Astrocyte (in vitro differentiated cells and primary cell): Measurements from ENCODE around the gene VDR. TPM values are rescaled to one million over a fixed set of nuclear protein-coding genes. Genes with fewer than 3 reads are reported as not detected.

Experiments
- DNase-seq: peaks from one replicate; pipeline ENCODE4 v3.0.0-alpha.2; 2010; ENCODE audit warnings: low read depth
- FAIRE-seq: peaks from 2 replicates; lab custom pipeline; 2011; peaks lifted over from hg19 to GRCh38; lab: Jason Lieb, UNC
- H2AFZ ChIP-seq: 2 replicates; pipeline ENCODE4 v1.6.0; 2012; ENCODE audit warnings: low read depth, low read length, inconsistent platforms
- H3K27ac ChIP-seq: 2 replicates; pipeline ENCODE4 v1.5.1; 2011; ENCODE audit warnings: low read depth, low read length, inconsistent platforms
- H3K27me3 ChIP-seq: 2 replicates; pipeline ENCODE4 v1.6.0; 2011; ENCODE audit warnings: low read length, inconsistent platforms; ENCODE audit not compliant: insufficient read depth
- H3K36me3 ChIP-seq: 2 replicates; pipeline ENCODE4 v1.5.1; 2011; ENCODE audit warnings: low read length, inconsistent platforms; ENCODE audit not compliant: insufficient read depth
- H3K4me1 ChIP-seq: 2 replicates; pipeline ENCODE4 v1.5.1; 2011; ENCODE audit warnings: low read length, inconsistent platforms; ENCODE audit not compliant: insufficient read depth
- H3K4me2 ChIP-seq: 2 replicates; pipeline ENCODE4 v1.6.0; 2012; ENCODE audit warnings: low read length, inconsistent platforms
- H3K4me3 ChIP-seq: 2 replicates; pipeline ENCODE4 v1.5.1; 2011; ENCODE audit warnings: low read depth, mild to moderate bottlenecking, low read length, inconsistent platforms; ENCODE audit not compliant: insufficient read depth
- H3K79me2 ChIP-seq: 2 replicates; pipeline ENCODE4 v1.6.0; 2012; ENCODE audit warnings: mild to moderate bottlenecking, low read length, inconsistent platforms; ENCODE audit not compliant: insufficient read depth
- H3K9ac ChIP-seq: 2 replicates; pipeline ENCODE4 v1.6.0; 2012; ENCODE audit warnings: mild to moderate bottlenecking, low read length, inconsistent platforms
- H3K9me3 ChIP-seq: 2 replicates; pipeline ENCODE4 v1.5.1; 2012; ENCODE audit warnings: low read depth, mild to moderate bottlenecking, low read length, inconsistent platforms; ENCODE audit not compliant: insufficient read depth
- H4K20me1 ChIP-seq: 2 replicates; pipeline ENCODE4 v1.6.0; 2012; ENCODE audit warnings: low read length, inconsistent platforms; ENCODE audit not compliant: insufficient read depth
- H3K27ac Mint-ChIP-seq: one replicate; pipeline ENCODE4 v1.8.0; 2021; ENCODE audit warnings: mild to moderate bottlenecking, mixed read lengths; ENCODE audit not compliant: unreplicated experiment
- H3K27me3 Mint-ChIP-seq: one replicate; pipeline ENCODE4 v1.8.0; 2021; ENCODE audit warnings: low read depth, mixed read lengths; ENCODE audit not compliant: unreplicated experiment
- H3K36me3 Mint-ChIP-seq: one replicate; pipeline ENCODE4 v1.8.0; 2021; ENCODE audit warnings: low read depth, mixed read lengths; ENCODE audit not compliant: unreplicated experiment
- H3K4me1 Mint-ChIP-seq: one replicate; pipeline ENCODE4 v1.8.0; 2021; ENCODE audit warnings: low read depth, mixed read lengths; ENCODE audit not compliant: unreplicated experiment
- H3K4me3 Mint-ChIP-seq: one replicate; pipeline ENCODE4 v1.8.0; 2021; ENCODE audit warnings: mild to moderate bottlenecking, moderate library complexity, mixed read lengths; ENCODE audit not compliant: unreplicated experiment
- H3K9me3 Mint-ChIP-seq: one replicate; pipeline ENCODE4 v1.8.0; 2021; ENCODE audit warnings: mild to moderate bottlenecking, mixed read lengths; ENCODE audit not compliant: unreplicated experiment
- CTCF ChIP-seq: IDR thresholded peaks from 2 replicates; pipeline ENCODE4 v1.5.1; 2011; ENCODE audit warnings: low read depth, mild to moderate bottlenecking, inconsistent platforms, low read length, moderate library complexity; ENCODE audit not compliant: insufficient read depth
- EZH2 ChIP-seq: IDR thresholded peaks from 2 replicates; pipeline ENCODE4 v1.6.1; 2012; ENCODE audit warnings: mild to moderate bottlenecking, low read length, inconsistent platforms; ENCODE audit not compliant: insufficient read depth
- total RNA-seq: library from RNA; stranded (reverse); gene quantifications from 2 replicates; pipeline ENCODE4 v1.2.1, GENCODE V29; 2021

The VDR gene
- total RNA-seq, 1 donor from 2014 or later: 6.6 TPM

- TF ChIP-seq CTCF (no peak), EZH2 (no peak)
- H3K4me1 Mint-ChIP-seq: peaks cover 7% of the 10 kb centered on the region
- Histone ChIP-seq H3K79me2 (no peaks in the 10 kb centered on the region), H3K27ac (no peak overlapping the region), H3K4me1 (peaks cover 12% of the 10 kb centered on the region), H3K9me3 (no peaks in the 10 kb centered on the region), H3K27me3 (no peaks in the 10 kb centered on the region), H4K20me1 (no peaks in the 10 kb centered on the region), H3K36me3 (no peaks in the 10 kb centered on the region), H3K4me2 (no peak overlapping the region), H3K9ac (no peak overlapping the region), H2AFZ (no peak overlapping the region), H3K4me3 (no peak overlapping the region)
- no peak overlapping the region for H3K4me3 Mint-ChIP-seq
- no peak overlapping the region for H3K27ac Mint-ChIP-seq
- peaks cover 36% of the 10 kb centered on the region for H3K27me3 Mint-ChIP-seq
- no peak for FAIRE-seq
- peaks cover 2% of the 10 kb centered on the region for H3K9me3 Mint-ChIP-seq
- H3K36me3 Mint-ChIP-seq: peaks cover 23% of the 10 kb centered on the region
- DNase-seq: no peak
These were observed 36.2 kb downstream of the VDR start for GRCh38 chr12:47868552-47869031.

DNA sequence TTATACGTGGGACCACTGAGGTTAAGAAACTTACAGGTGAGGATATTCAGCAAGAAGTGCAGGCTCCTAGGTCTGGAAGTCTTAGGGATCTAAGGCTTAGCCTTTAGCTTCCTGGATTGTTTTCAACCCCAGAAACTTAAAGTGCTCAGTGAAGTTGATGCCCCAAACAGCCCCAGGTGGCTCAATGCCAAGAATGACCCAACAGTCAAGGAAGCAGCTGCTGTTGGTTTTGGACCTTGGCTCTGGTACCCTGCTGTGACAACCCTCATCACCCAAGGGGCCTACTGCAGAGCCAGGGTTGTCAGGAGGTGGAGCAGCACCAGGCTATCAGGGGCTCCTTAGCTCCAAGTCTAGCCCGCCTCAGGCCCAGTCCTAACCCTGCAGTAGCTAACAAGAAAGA lies 36.8 kb downstream of the VDR start:
- Histone ChIP-seq H2AFZ (no peak overlapping the region), H3K9me3 (no peaks in the 10 kb centered on the region), H3K4me2 (peak overlapping the region; percentile 8), H3K4me3 (no peak overlapping the region), H3K4me1 (peaks cover 12% of the 10 kb centered on the region), H3K36me3 (no peaks in the 10 kb centered on the region), H3K27ac (no peak overlapping the region), H3K27me3 (no peaks in the 10 kb centered on the region), H3K9ac (no peak overlapping the region), H4K20me1 (no peaks in the 10 kb centered on the region), H3K79me2 (no peaks in the 10 kb centered on the region)
- H3K27me3 Mint-ChIP-seq: peaks cover 34% of the 10 kb centered on the region
- TF ChIP-seq CTCF (no peak), EZH2 (no peak)
- no peak for FAIRE-seq
- H3K4me1 Mint-ChIP-seq: peaks cover 7% of the 10 kb centered on the region
- H3K36me3 Mint-ChIP-seq: peaks cover 21% of the 10 kb centered on the region
- H3K9me3 Mint-ChIP-seq: peaks cover 1% of the 10 kb centered on the region
- DNase-seq: no peak
- H3K27ac Mint-ChIP-seq: no peak overlapping the region
- H3K4me3 Mint-ChIP-seq: no peak overlapping the region

DNA sequence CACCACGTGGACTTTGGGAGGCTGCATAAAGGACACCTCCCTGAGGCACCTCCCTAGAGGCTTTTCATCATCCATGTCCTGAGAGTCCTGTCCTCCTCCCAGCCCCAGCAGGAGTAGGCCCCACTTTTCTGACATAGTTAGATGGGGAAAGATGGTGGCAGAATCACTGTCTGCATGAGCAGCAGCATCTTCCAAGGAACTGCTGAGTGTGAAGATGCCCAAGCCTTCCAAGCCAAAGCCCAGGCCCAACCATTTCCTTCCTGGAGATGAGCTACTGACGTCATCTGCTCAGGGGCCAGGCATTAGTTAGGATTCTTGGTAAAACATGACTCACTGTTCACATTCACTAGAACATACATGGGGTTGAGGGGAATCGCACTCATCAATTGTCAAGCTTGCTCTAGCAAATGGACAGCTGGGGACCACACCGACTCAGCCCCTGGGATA lies 37.3 kb downstream of the VDR start:
- Mint-ChIP-seq H3K9me3 (no peaks in the 10 kb centered on the region), H3K27ac (peak overlapping the region; percentile 53), H3K27me3 (peaks cover 31% of the 10 kb centered on the region), H3K4me1 (peaks cover 7% of the 10 kb centered on the region), H3K4me3 (no peak overlapping the region), H3K36me3 (peaks cover 20% of the 10 kb centered on the region)
- Histone ChIP-seq H3K9ac (no peak overlapping the region), H3K4me3 (no peak overlapping the region), H3K4me1 (peaks cover 12% of the 10 kb centered on the region), H3K36me3 (no peaks in the 10 kb centered on the region), H3K4me2 (peak overlapping the region; percentile 8), H3K27ac (no peak overlapping the region), H3K79me2 (no peaks in the 10 kb centered on the region), H4K20me1 (no peaks in the 10 kb centered on the region), H3K9me3 (no peaks in the 10 kb centered on the region), H2AFZ (no peak overlapping the region), H3K27me3 (no peaks in the 10 kb centered on the region)
- FAIRE-seq (peak; percentile 58), DNase-seq (peak; percentile 84)
- TF ChIP-seq CTCF (no peak), EZH2 (no peak)
